WTC11 (cell line): ENCODE data around the gene GATB. TPM values are rescaled to one million over a fixed set of nuclear protein-coding genes. Genes with fewer than 3 reads are reported as not detected.

Experiments used
- ATAC-seq: fragments of 200-7000 bp; cut with Tn5 transposase; 2 replicates; pipeline ENCODE4 v1.10.0; 2021; ENCODE audit warnings: mild to moderate bottlenecking, moderate library complexity
- CTCF ChIA-PET: fragments of 300-600 bp; sonication (Branson Sonifier 250); formaldehyde crosslinking; loops from one replicate; lab custom pipeline; 2021; ENCODE audit warnings: antibody characterized with exemption; lab: Charles Lee
- POLR2A ChIA-PET: fragments of 350-600 bp; sonication (Branson Sonifier 250); formaldehyde crosslinking; loops from one replicate; lab custom pipeline; 2021; ENCODE audit warnings: antibody characterized with exemption; lab: Charles Lee
- DNase-seq: peaks from one replicate; pipeline ENCODE4 v3.0.0; 2021; ENCODE audit warnings: low spot score
- H3K27ac Mint-ChIP-seq: 2 replicates; pipeline ENCODE4 v1.8.0; 2021; ENCODE audit warnings: mixed read lengths
- H3K27me3 Mint-ChIP-seq: 2 replicates; pipeline ENCODE4 v1.8.0; 2021; ENCODE audit warnings: low read depth, mild to moderate bottlenecking, moderate library complexity, mixed read lengths
- H3K36me3 Mint-ChIP-seq: 2 replicates; pipeline ENCODE4 v1.8.0; 2021; ENCODE audit warnings: mixed read lengths
- H3K4me1 Mint-ChIP-seq: 2 replicates; pipeline ENCODE4 v1.8.0; 2022; ENCODE audit warnings: mixed read lengths
- H3K4me3 Mint-ChIP-seq: 2 replicates; pipeline ENCODE4 v1.8.0; 2021; ENCODE audit warnings: mild to moderate bottlenecking, moderate library complexity, mixed read lengths
- H3K9me3 Mint-ChIP-seq: 2 replicates; pipeline ENCODE4 v1.8.0; 2021; ENCODE audit warnings: mixed read lengths
- CBFB ChIP-seq: sonication (generic); formaldehyde crosslinking; IDR thresholded peaks from 2 replicates; pipeline ENCODE4 v1.8.1; 2022; ENCODE audit warnings: mild to moderate bottlenecking, low read depth, missing genetic modification reagents
- CREM ChIP-seq: sonication (generic); formaldehyde crosslinking; IDR thresholded peaks from 2 replicates; pipeline ENCODE4 v1.8.1; 2022; ENCODE audit warnings: mild to moderate bottlenecking, missing genetic modification reagents, moderate library complexity
- EMX1 ChIP-seq: fragments of 250-450 bp; sonication (Bioruptor Pico); IDR thresholded peaks from 2 replicates; pipeline ENCODE4 v1.8.0; 2021; ENCODE audit warnings: mild to moderate bottlenecking
- GABPB1 ChIP-seq: sonication (generic); formaldehyde crosslinking; IDR thresholded peaks from 2 replicates; pipeline ENCODE4 v1.8.1; 2023; ENCODE audit warnings: mild to moderate bottlenecking, missing genetic modification reagents
- HMGA2 ChIP-seq: fragments of 250-450 bp; sonication (Bioruptor Pico); IDR thresholded peaks from 2 replicates; pipeline ENCODE4 v1.4.0; 2021; ENCODE audit warnings: mild to moderate bottlenecking, moderate library complexity
- MXD4 ChIP-seq: fragments of 250-450 bp; sonication (Bioruptor Pico); IDR thresholded peaks from 2 replicates; pipeline ENCODE4 v1.8.0; 2021; ENCODE audit warnings: mild to moderate bottlenecking, moderate library complexity, borderline replicate concordance
- MYBL2 ChIP-seq: sonication (generic); formaldehyde crosslinking; IDR thresholded peaks from 2 replicates; pipeline ENCODE4 v1.8.1; 2023; ENCODE audit warnings: mild to moderate bottlenecking, moderate library complexity, missing genetic modification reagents
- NFE2L1 ChIP-seq: sonication (generic); formaldehyde crosslinking; IDR thresholded peaks from 2 replicates; pipeline ENCODE4 v1.8.1; 2023; ENCODE audit warnings: missing genetic modification reagents
- RORB ChIP-seq: fragments of 250-450 bp; sonication (Bioruptor Pico); IDR thresholded peaks from 2 replicates; pipeline ENCODE4 v1.9.0; 2021; ENCODE audit warnings: mild to moderate bottlenecking
- SMAD3 ChIP-seq: sonication (generic); formaldehyde crosslinking; IDR thresholded peaks from 2 replicates; pipeline ENCODE4 v1.8.0; 2022; ENCODE audit warnings: missing genetic modification reagents, mild to moderate bottlenecking, borderline replicate concordance
- SMAD4 ChIP-seq: sonication (generic); formaldehyde crosslinking; IDR thresholded peaks from 2 replicates; pipeline ENCODE4 v1.8.0; 2022; ENCODE audit warnings: mild to moderate bottlenecking, missing genetic modification reagents
- TCF7 ChIP-seq: sonication (generic); formaldehyde crosslinking; IDR thresholded peaks from 2 replicates; pipeline ENCODE4 v1.8.0; 2022; ENCODE audit warnings: mild to moderate bottlenecking, low read depth, missing genetic modification reagents, moderate library complexity
- ZNF121 ChIP-seq: sonication (generic); formaldehyde crosslinking; IDR thresholded peaks from 2 replicates; pipeline ENCODE4 v1.8.0; 2023; ENCODE audit warnings: missing genetic modification reagents
- ZNF416 ChIP-seq: fragments of 250-450 bp; sonication (Bioruptor Pico); IDR thresholded peaks from 2 replicates; pipeline ENCODE4 v1.9.0; 2021; ENCODE audit warnings: mild to moderate bottlenecking, inconsistent platforms
- total RNA-seq: library from RNA; stranded (reverse); gene quantifications from 3 replicates; pipeline ENCODE4 v1.2.3, GENCODE V29; 2021
- TF ChIP-seq, protein P1 (sequence below): sonication (generic); formaldehyde crosslinking; conservative IDR thresholded peaks from 2 replicates; pipeline ENCODE4 v1.8.1; 2023; ENCODE audit warnings: mild to moderate bottlenecking, low read depth, missing genetic modification reagents, moderate library complexity
- TF ChIP-seq, protein P2 (sequence below): sonication (generic); formaldehyde crosslinking; IDR thresholded peaks from 2 replicates; pipeline ENCODE4 v1.8.1; 2022; ENCODE audit warnings: mild to moderate bottlenecking, moderate library complexity, missing genetic modification reagents
- TF ChIP-seq, protein P3 (sequence below): sonication (generic); formaldehyde crosslinking; IDR thresholded peaks from 2 replicates; pipeline ENCODE4 v1.8.0; 2023; ENCODE audit warnings: mild to moderate bottlenecking, missing genetic modification reagents
- TF ChIP-seq, protein P4 (sequence below): sonication (generic); formaldehyde crosslinking; IDR thresholded peaks from 2 replicates; pipeline ENCODE4 v1.8.0; 2023; ENCODE audit warnings: missing genetic modification reagents
- TF ChIP-seq, protein P5 (sequence below): sonication (generic); formaldehyde crosslinking; IDR thresholded peaks from 2 replicates; pipeline ENCODE4 v1.8.0; 2022; ENCODE audit warnings: mild to moderate bottlenecking, missing genetic modification reagents
- TF ChIP-seq, protein P6 (sequence below): sonication (generic); formaldehyde crosslinking; IDR thresholded peaks from 2 replicates; pipeline ENCODE4 v1.8.1; 2023; ENCODE audit warnings: mild to moderate bottlenecking, missing genetic modification reagents, moderate library complexity
- TF ChIP-seq, protein P7 (sequence below): sonication (generic); formaldehyde crosslinking; IDR thresholded peaks from 2 replicates; pipeline ENCODE4 v1.8.0; 2022; ENCODE audit warnings: mild to moderate bottlenecking, missing genetic modification reagents
- TF ChIP-seq, protein P8 (sequence below): sonication (generic); formaldehyde crosslinking; IDR thresholded peaks from 2 replicates; pipeline ENCODE4 v1.8.1; 2023; ENCODE audit warnings: mild to moderate bottlenecking, missing genetic modification reagents

The GATB gene
- total RNA-seq, 1 experiment from 2014 or later, result 22.7 TPM

DNA sequence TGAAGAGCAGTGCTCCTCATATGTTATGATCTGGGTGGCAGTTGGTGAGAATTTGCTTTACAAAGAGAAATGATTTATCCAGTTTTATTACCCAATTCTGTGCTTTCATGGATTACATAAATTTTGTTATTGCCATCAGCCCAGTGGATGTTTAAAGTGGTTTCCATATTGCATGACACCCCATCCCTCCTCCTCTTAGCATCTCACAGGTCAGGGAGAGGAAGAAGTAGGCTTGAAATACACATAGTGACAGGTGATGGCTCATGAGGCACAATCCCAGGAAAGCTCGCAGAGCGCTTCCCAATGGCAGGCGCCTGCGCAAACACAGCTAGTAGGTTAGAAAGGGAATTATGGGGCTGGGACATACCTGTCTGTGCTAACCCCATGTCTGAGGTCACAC, 47.7 kb upstream of the GATB start:
- CTCF ChIA-PET, result interaction anchor here (0.9 kb wide), 1 partner anchor 9 kb away, joined by 3 read pairs; no protein-coding TSS in a partner anchor
- Mint-ChIP-seq H3K9me3 (peaks cover 6% of the 10 kb centered on the region; the same call in 1 of the 2 replicates), H3K4me1 (peaks cover 24% of the 10 kb centered on the region), H3K36me3 (no peaks in the 10 kb centered on the region), H3K4me3 (no peak overlapping the region), H3K27ac (no peak overlapping the region), H3K27me3 (no peaks in the 10 kb centered on the region)
- ATAC-seq (no peak), DNase-seq (no peak)
- TF ChIP-seq ZNF121 (no peak), SMAD3 (no peak), CBFB (CRISPR knock-in tag) (no peak)
- TF ChIP-seq, protein P1, sequence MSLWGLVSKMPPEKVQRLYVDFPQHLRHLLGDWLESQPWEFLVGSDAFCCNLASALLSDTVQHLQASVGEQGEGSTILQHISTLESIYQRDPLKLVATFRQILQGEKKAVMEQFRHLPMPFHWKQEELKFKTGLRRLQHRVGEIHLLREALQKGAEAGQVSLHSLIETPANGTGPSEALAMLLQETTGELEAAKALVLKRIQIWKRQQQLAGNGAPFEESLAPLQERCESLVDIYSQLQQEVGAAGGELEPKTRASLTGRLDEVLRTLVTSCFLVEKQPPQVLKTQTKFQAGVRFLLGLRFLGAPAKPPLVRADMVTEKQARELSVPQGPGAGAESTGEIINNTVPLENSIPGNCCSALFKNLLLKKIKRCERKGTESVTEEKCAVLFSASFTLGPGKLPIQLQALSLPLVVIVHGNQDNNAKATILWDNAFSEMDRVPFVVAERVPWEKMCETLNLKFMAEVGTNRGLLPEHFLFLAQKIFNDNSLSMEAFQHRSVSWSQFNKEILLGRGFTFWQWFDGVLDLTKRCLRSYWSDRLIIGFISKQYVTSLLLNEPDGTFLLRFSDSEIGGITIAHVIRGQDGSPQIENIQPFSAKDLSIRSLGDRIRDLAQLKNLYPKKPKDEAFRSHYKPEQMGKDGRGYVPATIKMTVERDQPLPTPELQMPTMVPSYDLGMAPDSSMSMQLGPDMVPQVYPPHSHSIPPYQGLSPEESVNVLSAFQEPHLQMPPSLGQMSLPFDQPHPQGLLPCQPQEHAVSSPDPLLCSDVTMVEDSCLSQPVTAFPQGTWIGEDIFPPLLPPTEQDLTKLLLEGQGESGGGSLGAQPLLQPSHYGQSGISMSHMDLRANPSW (CRISPR knock-in tag), result no peak
- POLR2A ChIA-PET, result no interaction called here

DNA sequence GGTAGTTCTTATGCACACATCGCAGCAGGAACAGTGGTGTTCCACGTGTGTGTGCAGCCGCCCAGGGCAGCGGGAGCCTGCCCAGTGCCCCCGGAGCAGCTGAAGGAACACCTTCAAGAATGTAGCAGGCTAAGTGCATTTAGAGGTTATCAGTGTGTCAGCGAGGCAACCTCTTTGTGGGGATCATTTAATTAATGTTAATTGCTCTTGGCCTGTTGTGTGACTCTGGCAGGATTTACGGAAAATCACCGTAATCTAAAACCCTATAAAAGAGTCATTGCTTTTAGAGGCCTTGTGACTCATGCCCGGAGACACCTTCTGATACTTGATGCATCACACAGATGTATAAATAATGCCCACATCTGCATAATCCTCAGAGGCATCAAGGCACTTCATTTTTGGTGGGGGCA, 47.3 kb upstream of the GATB start:
- Mint-ChIP-seq H3K4me1 (peaks cover 24% of the 10 kb centered on the region), H3K27ac (no peak overlapping the region), H3K9me3 (peaks cover 6% of the 10 kb centered on the region; the same call in 1 of the 2 replicates), H3K27me3 (no peaks in the 10 kb centered on the region), H3K36me3 (no peaks in the 10 kb centered on the region), H3K4me3 (no peak overlapping the region)
- TF ChIP-seq TCF7 (no peak), MYBL2 (no peak)
- POLR2A ChIA-PET, result no interaction called here
- CTCF ChIA-PET, result no interaction called here
- DNase-seq (no peak), ATAC-seq (no peak)

DNA sequence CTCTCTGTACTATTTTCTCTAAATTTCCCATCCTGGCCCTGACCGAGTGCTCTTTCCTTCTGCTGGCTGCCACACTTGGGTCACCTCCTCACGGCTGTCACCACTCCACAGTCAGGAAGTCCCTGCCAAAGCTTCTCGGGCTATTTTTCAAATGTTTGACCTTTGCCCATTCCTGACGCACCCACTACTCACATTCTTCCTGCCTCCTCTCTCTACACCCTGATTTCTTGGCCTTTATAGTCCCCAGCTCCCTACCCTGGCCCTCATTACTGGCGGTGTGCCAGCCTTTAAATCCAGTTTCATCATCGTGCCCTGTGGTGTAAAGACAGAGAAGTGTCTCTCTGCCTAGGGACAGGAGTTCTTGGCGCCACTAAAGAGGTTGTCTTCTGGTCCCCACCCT, 46.4 kb upstream of the GATB start:
- no peak for DNase-seq
- ChIA-PET POLR2A (no interaction called here), CTCF (no interaction called here)
- H3K27me3 Mint-ChIP-seq, result no peaks in the 10 kb centered on the region
- H3K4me1 Mint-ChIP-seq, result peaks cover 24% of the 10 kb centered on the region
- H3K4me3 Mint-ChIP-seq, result no peak overlapping the region
- H3K36me3 Mint-ChIP-seq, result no peaks in the 10 kb centered on the region
- H3K9me3 Mint-ChIP-seq, result peaks cover 6% of the 10 kb centered on the region; the same call in 1 of the 2 replicates
- ATAC-seq, result no peak
- no peak overlapping the region for H3K27ac Mint-ChIP-seq
- TF ChIP-seq, protein P2, sequence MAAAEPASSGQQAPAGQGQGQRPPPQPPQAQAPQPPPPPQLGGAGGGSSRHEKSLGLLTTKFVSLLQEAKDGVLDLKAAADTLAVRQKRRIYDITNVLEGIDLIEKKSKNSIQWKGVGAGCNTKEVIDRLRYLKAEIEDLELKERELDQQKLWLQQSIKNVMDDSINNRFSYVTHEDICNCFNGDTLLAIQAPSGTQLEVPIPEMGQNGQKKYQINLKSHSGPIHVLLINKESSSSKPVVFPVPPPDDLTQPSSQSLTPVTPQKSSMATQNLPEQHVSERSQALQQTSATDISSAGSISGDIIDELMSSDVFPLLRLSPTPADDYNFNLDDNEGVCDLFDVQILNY (CRISPR knock-in tag), result no peak
- TF ChIP-seq, protein P3, sequence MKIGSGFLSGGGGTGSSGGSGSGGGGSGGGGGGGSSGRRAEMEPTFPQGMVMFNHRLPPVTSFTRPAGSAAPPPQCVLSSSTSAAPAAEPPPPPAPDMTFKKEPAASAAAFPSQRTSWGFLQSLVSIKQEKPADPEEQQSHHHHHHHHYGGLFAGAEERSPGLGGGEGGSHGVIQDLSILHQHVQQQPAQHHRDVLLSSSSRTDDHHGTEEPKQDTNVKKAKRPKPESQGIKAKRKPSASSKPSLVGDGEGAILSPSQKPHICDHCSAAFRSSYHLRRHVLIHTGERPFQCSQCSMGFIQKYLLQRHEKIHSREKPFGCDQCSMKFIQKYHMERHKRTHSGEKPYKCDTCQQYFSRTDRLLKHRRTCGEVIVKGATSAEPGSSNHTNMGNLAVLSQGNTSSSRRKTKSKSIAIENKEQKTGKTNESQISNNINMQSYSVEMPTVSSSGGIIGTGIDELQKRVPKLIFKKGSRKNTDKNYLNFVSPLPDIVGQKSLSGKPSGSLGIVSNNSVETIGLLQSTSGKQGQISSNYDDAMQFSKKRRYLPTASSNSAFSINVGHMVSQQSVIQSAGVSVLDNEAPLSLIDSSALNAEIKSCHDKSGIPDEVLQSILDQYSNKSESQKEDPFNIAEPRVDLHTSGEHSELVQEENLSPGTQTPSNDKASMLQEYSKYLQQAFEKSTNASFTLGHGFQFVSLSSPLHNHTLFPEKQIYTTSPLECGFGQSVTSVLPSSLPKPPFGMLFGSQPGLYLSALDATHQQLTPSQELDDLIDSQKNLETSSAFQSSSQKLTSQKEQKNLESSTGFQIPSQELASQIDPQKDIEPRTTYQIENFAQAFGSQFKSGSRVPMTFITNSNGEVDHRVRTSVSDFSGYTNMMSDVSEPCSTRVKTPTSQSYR (CRISPR knock-in tag), result no peak
- no peak for TF ChIP-seq MXD4 (CRISPR knock-in tag)
- TF ChIP-seq CREM (CRISPR knock-in tag), result no peak
- TF ChIP-seq, protein P4, sequence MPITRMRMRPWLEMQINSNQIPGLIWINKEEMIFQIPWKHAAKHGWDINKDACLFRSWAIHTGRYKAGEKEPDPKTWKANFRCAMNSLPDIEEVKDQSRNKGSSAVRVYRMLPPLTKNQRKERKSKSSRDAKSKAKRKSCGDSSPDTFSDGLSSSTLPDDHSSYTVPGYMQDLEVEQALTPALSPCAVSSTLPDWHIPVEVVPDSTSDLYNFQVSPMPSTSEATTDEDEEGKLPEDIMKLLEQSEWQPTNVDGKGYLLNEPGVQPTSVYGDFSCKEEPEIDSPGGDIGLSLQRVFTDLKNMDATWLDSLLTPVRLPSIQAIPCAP, result no peak
- TF ChIP-seq, protein P5, sequence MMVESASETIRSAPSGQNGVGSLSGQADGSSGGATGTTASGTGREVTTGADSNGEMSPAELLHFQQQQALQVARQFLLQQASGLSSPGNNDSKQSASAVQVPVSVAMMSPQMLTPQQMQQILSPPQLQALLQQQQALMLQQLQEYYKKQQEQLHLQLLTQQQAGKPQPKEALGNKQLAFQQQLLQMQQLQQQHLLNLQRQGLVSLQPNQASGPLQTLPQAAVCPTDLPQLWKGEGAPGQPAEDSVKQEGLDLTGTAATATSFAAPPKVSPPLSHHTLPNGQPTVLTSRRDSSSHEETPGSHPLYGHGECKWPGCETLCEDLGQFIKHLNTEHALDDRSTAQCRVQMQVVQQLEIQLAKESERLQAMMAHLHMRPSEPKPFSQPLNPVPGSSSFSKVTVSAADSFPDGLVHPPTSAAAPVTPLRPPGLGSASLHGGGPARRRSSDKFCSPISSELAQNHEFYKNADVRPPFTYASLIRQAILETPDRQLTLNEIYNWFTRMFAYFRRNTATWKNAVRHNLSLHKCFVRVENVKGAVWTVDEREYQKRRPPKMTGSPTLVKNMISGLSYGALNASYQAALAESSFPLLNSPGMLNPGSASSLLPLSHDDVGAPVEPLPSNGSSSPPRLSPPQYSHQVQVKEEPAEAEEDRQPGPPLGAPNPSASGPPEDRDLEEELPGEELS (CRISPR knock-in tag), result no peak
- TF ChIP-seq, protein P6, sequence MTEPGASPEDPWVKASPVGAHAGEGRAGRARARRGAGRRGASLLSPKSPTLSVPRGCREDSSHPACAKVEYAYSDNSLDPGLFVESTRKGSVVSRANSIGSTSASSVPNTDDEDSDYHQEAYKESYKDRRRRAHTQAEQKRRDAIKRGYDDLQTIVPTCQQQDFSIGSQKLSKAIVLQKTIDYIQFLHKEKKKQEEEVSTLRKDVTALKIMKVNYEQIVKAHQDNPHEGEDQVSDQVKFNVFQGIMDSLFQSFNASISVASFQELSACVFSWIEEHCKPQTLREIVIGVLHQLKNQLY (CRISPR knock-in tag), result no peak
- TF ChIP-seq, protein P7, sequence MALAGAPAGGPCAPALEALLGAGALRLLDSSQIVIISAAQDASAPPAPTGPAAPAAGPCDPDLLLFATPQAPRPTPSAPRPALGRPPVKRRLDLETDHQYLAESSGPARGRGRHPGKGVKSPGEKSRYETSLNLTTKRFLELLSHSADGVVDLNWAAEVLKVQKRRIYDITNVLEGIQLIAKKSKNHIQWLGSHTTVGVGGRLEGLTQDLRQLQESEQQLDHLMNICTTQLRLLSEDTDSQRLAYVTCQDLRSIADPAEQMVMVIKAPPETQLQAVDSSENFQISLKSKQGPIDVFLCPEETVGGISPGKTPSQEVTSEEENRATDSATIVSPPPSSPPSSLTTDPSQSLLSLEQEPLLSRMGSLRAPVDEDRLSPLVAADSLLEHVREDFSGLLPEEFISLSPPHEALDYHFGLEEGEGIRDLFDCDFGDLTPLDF (CRISPR knock-in tag), result no peak
- no peak for TF ChIP-seq GABPB1 (CRISPR knock-in tag)
- no peak for TF ChIP-seq ZNF416 (CRISPR knock-in tag)
- TF ChIP-seq, protein P8, sequence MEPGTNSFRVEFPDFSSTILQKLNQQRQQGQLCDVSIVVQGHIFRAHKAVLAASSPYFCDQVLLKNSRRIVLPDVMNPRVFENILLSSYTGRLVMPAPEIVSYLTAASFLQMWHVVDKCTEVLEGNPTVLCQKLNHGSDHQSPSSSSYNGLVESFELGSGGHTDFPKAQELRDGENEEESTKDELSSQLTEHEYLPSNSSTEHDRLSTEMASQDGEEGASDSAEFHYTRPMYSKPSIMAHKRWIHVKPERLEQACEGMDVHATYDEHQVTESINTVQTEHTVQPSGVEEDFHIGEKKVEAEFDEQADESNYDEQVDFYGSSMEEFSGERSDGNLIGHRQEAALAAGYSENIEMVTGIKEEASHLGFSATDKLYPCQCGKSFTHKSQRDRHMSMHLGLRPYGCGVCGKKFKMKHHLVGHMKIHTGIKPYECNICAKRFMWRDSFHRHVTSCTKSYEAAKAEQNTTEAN (CRISPR knock-in tag), result no peak
- no peak for TF ChIP-seq EMX1 (CRISPR knock-in tag)
- no peak for TF ChIP-seq HMGA2 (CRISPR knock-in tag)
- no peak for TF ChIP-seq RORB (CRISPR knock-in tag)
- TF ChIP-seq NFE2L1 (CRISPR knock-in tag), result no peak
- no peak for TF ChIP-seq SMAD4 (CRISPR knock-in tag)
